Body of pancreas (tissue), 4 donors: ENCODE measurements around the gene TNIP1. TPM values are rescaled to one million over a fixed set of nuclear protein-coding genes. Genes with fewer than 3 reads are reported as not detected.

Source experiments
- ATAC-seq: fragments of 150-250 bp; one replicate; pipeline ENCODE4 v1.9.1; 2016
- DNase-seq, 4 donors: peaks; one replicate each; pipeline ENCODE4 v3.0.0-alpha.2; 2019
- H3K27ac ChIP-seq, 4 donors: fragments of 200-600 bp; sonication (generic); 1 replicate in 3 of 4; 2 replicates in 1 of 4; pipeline versions ENCODE4 v1.5.1 to v1.6.1; 2016 to 2019; ENCODE audit warnings: mild to moderate bottlenecking in 1 of 4, mixed read lengths in 1 of 4, moderate library complexity in 1 of 4
- H3K27me3 ChIP-seq, 2 donors: fragments of 200-600 bp; sonication (generic); one replicate each; pipeline ENCODE4 v1.6.0; 2016; ENCODE audit warnings: mild to moderate bottlenecking in 1 of 2
- H3K36me3 ChIP-seq, 2 donors: fragments of 200-600 bp; sonication (generic); replicated peaks in 1 of 2; 2 replicates each; pipeline ENCODE4 v1.5.1; 2016; ENCODE audit warnings: low read depth in 2 of 2; ENCODE audit not compliant: insufficient read depth in 1 of 2
- H3K4me1 ChIP-seq: fragments of 200-600 bp; sonication (generic); one replicate; pipeline ENCODE4 v1.6.0; 2016
- H3K4me3 ChIP-seq, 2 donors: fragments of 200-600 bp; sonication (generic); 1 replicate in 1 of 2; 2 replicates in 1 of 2; pipeline ENCODE4 v1.5.1; 2016 to 2019
- H3K9me3 ChIP-seq, 3 donors: fragments of 200-600 bp; sonication (generic); 1 replicate in 2 of 3; 2 replicates in 1 of 3; pipeline ENCODE4 v1.5.1; 2016
- CTCF ChIP-seq, 7 experiments: fragments of 450-650 bp in 4 of 7; fragments of 200-600 bp in 3 of 7; sonication (generic) in 3 of 7; IDR thresholded peaks; one replicate each; pipeline ENCODE4 v1.5.1; 2016 to 2019; ENCODE audit warnings: antibody characterized with exemption in 7 of 7
- POLR2A ChIP-seq, 3 donors: fragments of 450-650 bp; IDR thresholded peaks; one replicate each; pipeline ENCODE4 v1.6.1; 2016; ENCODE audit warnings: antibody characterized with exemption in 3 of 3, mild to moderate bottlenecking in 2 of 3
- WGBS, 2 donors: methylation state at CpG; one replicate each; pipeline ENCODE4 v1.1.5; 2017; 5-methylcytosine and 5-hydroxymethylcytosine counted together
- intact Hi-C: fragments of 100-400 bp; cut with DNase I; formaldehyde crosslinking; loops from one replicate; pipeline ENCODE4 v1.15.1; 2023
- total RNA-seq, 2 donors: library from RNA; depleted of rRNA; stranded (reverse); fragments of >200 nt; gene quantifications; one replicate each; pipeline ENCODE4 v1.1.0, GENCODE V29; 2016

The TNIP1 gene
- total RNA-seq, 2 donors from 2014 or later, result 89.3 to 111 TPM

- H3K4me1 ChIP-seq, result no peaks in the 10 kb centered on the region
- H3K4me3 ChIP-seq, result no peak overlapping the region
- 55 to 62% methylated on average over 7 of the region's 7 CpGs for whole genome bisulfite sequencing, 2 donors
These were observed 74.8 kb downstream of the TNIP1 start for GRCh38 chr5:151005950-151006576.

GRCh38 chr5:151005187-151005949 lies 75.5 kb downstream of the TNIP1 start:
- Histone ChIP-seq H3K4me1 (no peaks in the 10 kb centered on the region), H3K27ac (peak overlapping the region in 3 of 4 donors; percentile 31 to 45 (median 34)), H3K27me3 (no peaks in the 10 kb centered on the region), H3K4me3 (no peak overlapping the region), H3K36me3 (no peaks in the 10 kb centered on the region), H3K9me3 (no peaks in the 10 kb centered on the region)
- intact Hi-C loops, result no loop called here
- DNase-seq (peak in 2 of 4 donors; percentile 42 to 45), ATAC-seq (peak; percentile 38)
- TF ChIP-seq POLR2A (IDR thresholded peaks at IDR 0.05), result no peak
- TF ChIP-seq CTCF (IDR thresholded peaks at IDR 0.05), result no peak
- WGBS, 2 donors, result 53 to 60% methylated on average over 5 of the region's 5 CpGs

More at GRCh38 chr5:151005950-151006576, 74.8 kb downstream of the TNIP1 start:
- Histone ChIP-seq H3K36me3 (no peaks in the 10 kb centered on the region), H3K9me3 (no peaks in the 10 kb centered on the region), H3K27ac (peak overlapping the region in 3 of 4 donors; percentile 34 to 61 (median 46)), H3K27me3 (no peaks in the 10 kb centered on the region)
- TF ChIP-seq CTCF (IDR thresholded peaks at IDR 0.05), result no peak
- no peak for TF ChIP-seq POLR2A (IDR thresholded peaks at IDR 0.05)
- ATAC-seq (peak; percentile 62), DNase-seq (peak; percentile 36 to 76 (median 60))
- intact Hi-C loops, result no loop called here

- H3K27me3 ChIP-seq, result no peaks in the 10 kb centered on the region
- intact Hi-C loops, result no loop called here
- no peaks in the 10 kb centered on the region for H3K9me3 ChIP-seq
- TF ChIP-seq POLR2A (IDR thresholded peaks at IDR 0.05) (no peak), CTCF (IDR thresholded peaks at IDR 0.05) (no peak)
- no peaks in the 10 kb centered on the region for H3K36me3 ChIP-seq
- no peak for DNase-seq
- peaks cover 4% of the 10 kb centered on the region for H3K4me1 ChIP-seq
- no peak overlapping the region for H3K4me3 ChIP-seq
- ATAC-seq, result no peak
- 87 to 88% methylated on average over 2 of the region's 2 CpGs for WGBS, 2 donors
- H3K27ac ChIP-seq, result no peak overlapping the region
These were observed 76.3 kb downstream of the TNIP1 start for GRCh38 chr5:151004499-151004898.

- WGBS, 2 donors, result 82 to 89% methylated on average over 3 of the region's 3 CpGs
- H3K4me1 ChIP-seq, result peaks cover 4% of the 10 kb centered on the region
- H3K36me3 ChIP-seq, result no peaks in the 10 kb centered on the region
- H3K27ac ChIP-seq, result no peak overlapping the region
- H3K9me3 ChIP-seq, result no peaks in the 10 kb centered on the region
- DNase-seq, result no peak
- ATAC-seq, result no peak
- H3K4me3 ChIP-seq, result no peak overlapping the region
- no peaks in the 10 kb centered on the region for H3K27me3 ChIP-seq
- TF ChIP-seq POLR2A (IDR thresholded peaks at IDR 0.05) (no peak), CTCF (IDR thresholded peaks at IDR 0.05) (no peak)
- intact Hi-C loops, result no loop called here
These were observed 77.4 kb downstream of the TNIP1 start for GRCh38 chr5:151003503-151003860.
